ENCODE measurements around the gene LNP1.
A peak's percentile ranks its signal among the peaks of the same experiment; 100 is the strongest.
"Not testable (repeated sequence)": the region's sequence is repeated elsewhere in the genome, so short reads cannot be mapped to it uniquely, and the experiment has no call there.

Gene LNP1

DNA sequence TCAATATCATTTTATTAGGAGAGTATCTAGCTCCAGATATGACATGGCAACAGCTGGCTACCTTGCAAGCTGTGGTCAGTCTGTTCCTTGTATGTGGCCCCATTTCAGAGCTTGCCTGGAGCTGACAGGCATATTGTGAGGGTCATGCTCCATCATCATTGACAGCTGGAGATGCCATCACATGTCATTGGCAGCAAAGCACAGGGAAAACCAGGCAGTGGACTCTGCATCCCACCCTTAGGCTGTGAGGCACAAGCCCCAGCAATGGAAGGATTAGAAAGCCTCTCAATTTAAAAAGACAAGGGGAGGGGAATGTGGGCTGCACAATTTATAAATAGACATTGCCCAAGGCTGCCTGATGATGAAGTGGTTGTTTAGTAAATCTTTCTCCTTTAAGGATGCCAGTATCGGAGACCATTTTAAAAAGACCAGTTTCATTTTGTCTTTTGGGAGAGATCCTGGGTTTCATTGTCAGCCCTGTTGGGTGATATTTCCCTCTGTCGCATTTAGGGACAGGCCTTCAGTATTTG, 27.9 kb downstream of the LNP1 start:
- DNase-seq (ENCODE audit: low spot score), result no peak

DNA sequence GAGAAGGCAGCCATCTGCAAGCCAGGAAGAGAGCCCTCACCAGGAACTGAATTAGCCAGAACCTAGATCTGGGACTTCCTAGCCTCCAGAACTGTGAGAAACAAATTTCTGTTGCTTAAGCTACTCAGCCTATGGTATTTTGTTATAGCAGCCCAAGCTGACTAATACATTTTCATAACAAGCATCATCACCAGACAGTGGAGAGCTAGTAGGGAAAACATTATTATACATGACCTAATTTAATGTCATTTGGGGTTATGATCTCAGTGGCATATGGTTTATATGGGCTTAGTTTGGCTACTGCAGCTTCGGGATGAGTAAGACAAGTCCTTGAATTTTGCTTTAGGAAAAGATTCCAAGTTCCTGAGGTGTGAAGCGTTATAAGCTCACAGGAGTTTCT, 35.6 kb downstream of the LNP1 start:
- no peak for DNase-seq (ENCODE audit: low spot score)

DNA sequence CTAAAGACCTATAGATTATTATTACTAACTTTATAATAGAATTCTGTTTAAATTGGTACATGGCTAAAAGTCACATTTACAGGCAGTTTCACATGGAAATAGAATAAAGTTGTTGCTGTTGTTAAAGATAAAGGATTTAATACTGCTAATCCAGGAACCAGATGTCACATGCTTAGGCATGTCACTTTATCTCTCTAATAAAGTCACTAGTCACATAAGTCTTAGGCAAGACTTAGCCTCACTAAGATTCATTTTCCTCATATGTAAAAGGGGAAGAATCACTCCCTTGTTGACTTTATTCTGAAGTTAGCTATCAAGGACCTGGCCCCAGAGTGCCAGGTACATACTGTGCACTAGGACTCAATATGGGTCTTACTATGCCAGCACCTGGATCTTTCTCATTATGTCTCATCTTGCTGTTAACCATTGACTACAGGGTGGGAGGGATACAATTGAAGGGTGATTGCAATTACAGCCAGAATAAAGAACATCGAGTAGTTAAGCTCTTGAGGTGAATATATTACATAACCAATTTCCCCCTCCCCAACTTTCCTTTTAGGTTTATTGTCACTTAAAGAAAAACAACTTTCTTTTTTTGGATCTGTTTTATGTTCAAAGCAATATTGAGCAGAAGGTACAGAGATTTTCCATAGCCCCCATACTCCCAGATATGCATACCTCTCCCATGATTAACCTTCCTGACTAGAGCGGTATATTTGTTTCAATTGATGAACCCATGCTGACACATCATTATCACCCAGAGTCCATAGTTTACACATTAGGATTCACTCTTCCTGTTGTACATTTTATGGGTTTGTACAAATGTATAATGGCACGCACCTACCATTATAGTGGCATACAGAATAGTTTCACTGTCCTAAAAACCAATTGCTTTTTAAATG, 36.6 kb downstream of the LNP1 start:
- DNase-seq (ENCODE audit: low spot score), result no peak

DNA sequence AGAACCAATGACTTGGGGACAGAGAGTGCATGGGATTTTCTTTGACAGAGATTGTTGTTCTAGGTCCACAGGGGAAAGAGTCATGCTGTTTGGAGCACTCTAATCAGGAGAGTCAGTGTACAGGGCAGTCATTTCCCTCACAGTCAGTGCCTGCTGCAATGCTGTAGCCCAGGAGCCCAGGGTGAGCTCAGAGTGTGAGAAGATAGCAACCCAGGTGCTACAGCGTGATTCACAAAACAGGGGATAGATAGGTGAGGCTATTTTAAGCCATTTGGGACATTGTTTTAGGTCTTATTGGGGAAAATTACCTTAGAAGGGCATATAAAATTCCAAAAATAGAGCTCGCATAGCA, 37.3 kb downstream of the LNP1 start:
- DNase-seq (ENCODE audit: low spot score), result no peak

DNA sequence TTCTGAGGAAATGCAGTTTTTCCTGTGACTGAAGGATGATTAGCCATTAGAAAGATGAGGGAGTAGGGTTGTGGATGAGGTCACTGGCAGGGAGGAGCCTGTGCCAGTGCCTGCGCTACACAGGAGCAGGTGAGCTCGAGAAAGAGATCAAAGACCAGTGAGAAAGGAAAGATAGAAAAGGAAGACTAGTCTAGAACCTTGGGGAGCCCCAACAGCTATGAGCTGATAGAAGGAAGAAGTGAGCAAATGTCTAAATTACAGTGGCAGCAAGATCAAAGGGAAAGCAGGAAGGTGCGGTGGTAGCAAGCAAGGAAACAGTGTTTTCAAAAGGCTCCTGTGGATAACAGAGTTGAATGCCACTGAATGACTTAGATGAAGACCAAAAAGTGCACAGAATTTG, 39.6 kb downstream of the LNP1 start:
- no peak for DNase-seq (ENCODE audit: low spot score)

DNA sequence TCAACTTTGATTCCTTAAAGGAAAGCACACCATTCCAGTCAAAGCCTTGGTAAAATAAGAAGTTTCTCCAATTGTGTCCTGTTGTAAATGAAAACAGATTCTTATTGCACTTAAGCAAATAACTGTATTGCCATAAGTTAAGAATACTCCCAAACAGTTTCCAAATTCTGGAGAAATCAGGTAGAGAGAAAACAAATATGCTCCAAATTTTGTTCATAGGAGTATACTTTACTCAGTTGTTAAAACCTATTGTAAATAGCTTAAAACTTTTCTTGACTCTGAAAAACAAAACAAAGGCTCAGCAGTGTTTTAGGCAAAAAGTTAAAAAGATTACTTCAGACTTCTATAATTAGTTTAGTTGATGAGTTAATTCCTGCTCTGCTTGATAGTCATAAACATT, 42.4 kb downstream of the LNP1 start:
- DNase-seq (ENCODE audit: low spot score), result no peak

DNA sequence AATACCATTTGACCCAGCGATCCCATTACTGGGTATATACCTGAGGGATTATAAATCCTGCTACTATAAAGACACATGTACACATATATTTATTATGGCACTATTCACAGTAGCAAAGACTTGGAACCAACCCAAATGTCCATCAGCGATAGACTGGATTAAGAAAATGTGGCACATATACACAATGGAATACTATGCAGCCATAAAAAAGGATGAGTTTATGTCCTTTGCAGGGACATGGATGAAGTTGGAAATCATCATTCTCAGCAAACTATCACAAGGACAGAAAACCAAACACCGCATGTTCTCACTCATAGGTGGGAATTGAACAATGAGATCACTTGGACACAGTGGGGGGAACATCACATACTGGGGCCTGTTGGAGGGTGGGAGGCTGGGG, 45.7 kb downstream of the LNP1 start:
- DNase-seq (ENCODE audit: low spot score), result not testable (repeated sequence)

DNA sequence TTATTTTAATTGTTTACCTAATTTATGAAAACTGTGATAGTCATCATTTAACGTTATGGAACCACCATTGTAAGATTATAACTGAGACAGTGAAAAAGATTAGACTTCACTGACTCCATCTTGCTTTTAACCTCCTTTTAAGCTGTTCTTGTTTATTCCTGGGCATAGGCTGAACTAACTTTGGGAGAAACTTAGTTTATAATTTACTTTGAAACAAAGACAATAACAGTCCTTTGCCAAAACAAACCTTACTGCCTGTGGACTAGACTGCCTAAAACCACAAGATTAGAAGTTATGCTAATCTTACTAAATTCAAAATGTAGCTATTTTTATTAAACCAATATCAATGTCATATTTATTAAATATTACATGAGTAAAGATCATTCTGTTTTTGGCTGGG, 46.7 kb downstream of the LNP1 start:
- DNase-seq (ENCODE audit: low spot score), result no peak

DNA sequence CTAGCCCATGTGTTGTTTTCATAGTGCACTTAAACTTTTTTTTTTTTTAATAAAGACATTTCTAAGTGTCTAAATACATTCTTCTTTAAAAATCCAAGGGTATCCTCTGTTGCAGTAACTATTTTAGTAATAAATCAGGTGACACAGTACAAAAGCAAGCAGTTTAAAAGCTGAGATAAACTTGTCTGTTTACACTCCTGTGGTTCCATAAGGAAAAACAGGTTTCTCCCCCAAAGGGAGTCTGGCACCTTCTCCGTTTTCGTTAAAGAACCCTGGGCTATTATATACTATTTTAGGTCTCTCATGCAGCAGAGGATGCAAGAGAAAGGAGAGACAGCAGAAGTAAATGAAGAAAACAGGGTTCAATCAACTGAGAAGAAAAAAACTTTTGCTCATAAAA, 47.9 kb downstream of the LNP1 start:
- DNase-seq (ENCODE audit: low spot score), result no peak

DNA sequence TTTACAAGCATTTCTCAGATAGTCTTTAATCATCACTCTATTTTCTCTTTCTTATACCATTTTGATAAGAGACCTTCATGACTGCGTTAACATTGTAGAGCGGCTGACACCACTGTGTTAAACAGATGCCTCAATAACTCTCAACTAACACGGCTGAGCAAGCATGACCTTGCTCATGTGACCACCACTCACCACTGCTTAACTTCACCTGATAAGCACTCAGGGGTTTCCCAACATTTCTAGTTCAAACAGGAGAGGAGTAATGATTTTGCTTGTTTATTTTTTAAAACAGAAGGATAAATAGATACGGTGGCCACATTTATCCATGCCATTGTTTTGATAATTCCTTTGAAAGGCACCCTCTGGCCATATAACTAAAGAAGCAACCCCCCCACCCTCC, 53.3 kb downstream of the LNP1 start:
- DNase-seq (ENCODE audit: low spot score), result no peak

DNA sequence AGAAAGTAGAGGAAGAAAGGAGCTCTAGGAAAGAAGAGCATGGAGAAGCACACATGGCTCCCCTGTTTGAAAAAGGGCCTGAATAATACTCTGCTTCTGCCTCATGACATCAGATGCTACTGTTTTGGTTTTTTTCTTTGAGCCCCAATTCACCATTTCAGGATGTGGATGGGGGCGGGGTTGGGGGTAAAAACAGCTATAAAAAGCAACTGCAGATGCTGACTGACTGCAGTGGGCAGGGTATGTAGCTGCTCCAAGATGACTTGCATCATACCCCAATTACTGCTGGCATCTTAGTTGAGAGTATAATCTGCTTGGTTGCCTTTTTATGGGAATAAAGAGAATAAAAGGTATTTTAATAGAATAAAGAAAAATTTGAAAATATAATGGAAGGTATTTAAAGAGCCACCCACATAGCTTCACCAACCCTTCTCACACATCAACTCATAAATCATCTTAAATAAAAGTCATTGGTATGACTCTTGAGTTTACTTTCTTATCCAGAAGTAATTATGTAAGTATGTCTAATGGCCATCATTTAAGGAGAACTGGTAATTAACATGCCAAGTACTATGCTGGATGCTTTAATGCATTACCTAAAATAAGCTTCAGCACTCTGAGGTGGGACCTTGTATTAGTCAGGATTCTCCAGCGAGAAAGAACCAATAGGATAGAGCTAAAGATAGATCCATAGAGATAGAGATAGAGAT, 54.7 kb downstream of the LNP1 start:
- DNase-seq (ENCODE audit: low spot score), result no peak

DNA sequence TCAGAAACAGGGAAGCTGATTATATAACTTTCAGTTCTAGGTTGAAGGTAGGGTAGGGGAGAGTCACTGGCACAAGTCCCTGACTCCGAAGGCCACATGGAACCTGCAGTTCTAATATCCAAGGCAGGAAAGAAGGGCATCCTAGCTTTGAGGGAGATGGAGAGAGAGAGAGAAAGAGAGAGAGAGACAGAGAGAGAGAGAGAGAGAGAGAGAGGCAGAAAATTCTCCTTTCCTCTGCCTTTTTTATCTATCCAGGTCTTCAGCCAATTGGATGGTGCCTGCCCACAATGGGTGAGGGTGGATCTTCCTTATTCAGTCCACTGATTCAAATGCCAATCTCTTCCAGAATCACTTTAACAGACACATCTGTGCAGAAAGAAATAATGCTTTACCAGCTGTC, 55.4 kb downstream of the LNP1 start:
- no peak for DNase-seq (ENCODE audit: low spot score)

DNA sequence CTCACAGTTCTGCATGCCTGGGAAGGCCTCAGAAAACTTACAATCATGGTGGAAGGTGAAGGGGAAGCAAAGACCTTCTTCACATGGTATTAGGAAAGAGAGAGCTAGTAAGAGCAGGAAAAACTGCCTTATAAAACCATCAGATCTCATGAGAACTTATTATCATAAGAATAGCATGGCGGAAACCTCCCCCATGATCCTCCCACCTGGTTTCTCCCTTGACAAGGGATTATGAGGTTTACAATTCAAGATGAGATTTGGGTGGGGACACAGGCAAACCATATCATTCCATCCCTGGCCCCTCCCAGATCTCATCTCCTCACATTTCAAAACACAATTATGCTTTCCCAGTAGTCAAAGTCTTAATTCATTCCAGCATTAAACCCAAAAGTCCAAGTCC, 56.5 kb downstream of the LNP1 start:
- DNase-seq (ENCODE audit: low spot score), result no peak

DNA sequence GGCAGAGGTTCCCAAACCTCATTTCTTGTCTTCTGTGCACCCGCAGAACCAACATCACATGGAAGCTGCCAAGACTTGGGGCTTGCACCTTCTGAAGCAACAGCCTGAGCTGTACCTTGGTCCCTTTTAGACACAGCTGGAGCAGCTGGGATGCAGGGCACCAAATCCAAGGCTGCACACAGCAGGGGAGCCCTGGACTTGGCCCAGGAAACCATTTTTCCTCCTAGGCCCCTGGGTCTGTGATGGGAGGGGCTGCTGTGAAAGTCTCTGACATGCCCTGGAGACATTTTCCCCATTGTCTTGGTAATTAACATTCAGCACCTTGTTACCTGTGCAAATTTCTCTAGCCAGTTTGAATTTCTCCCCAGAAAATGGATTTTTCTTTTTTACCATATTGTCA, 57.5 kb downstream of the LNP1 start:
- DNase-seq (ENCODE audit: low spot score), result no peak

DNA sequence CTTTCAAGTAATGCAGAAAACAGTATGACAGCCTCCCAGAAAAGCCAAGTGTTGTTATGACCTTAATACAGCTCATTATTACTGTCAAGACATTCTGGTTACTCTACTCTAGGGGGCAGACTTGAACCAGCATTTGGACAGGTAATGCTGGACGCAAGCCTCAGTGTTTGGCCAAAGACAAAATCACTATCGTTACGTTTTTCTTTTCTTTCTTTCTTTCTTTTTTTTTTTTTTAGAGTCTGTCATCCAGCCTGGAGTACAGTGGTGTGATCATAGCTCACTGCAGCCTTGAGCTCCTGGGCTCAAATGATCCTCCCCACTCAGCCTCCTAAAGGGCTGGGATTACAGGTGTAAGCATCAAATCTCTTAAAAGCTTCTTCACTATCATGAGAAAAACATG, 61.7 kb downstream of the LNP1 start:
- peak; percentile 18 for DNase-seq (ENCODE audit: low spot score)

DNA sequence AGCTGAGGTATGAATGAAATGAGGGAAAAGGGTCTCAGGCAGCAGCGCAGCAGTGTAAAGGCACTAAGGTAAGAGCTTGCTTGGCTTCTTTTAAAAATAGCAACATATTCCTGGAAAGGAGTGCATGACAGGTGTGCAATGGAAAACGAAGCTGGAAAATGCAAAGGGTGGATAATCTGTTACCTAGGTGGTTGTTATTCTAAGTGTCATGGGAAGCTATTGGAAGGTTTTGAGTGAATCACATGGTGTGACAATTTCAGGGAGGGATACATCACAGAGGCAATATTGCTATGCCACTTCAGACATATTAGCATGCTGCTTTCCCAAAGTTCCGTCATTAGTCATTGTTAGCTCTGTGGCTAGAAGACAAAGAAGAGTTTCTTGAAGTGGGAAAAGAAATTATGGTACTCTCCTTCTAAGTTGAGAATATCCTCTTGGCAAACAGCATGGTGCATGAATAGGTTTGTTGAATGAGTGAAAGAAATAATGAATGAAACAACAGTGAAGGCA, 62.4 kb downstream of the LNP1 start:
- no peak for DNase-seq (ENCODE audit: low spot score)

DNA sequence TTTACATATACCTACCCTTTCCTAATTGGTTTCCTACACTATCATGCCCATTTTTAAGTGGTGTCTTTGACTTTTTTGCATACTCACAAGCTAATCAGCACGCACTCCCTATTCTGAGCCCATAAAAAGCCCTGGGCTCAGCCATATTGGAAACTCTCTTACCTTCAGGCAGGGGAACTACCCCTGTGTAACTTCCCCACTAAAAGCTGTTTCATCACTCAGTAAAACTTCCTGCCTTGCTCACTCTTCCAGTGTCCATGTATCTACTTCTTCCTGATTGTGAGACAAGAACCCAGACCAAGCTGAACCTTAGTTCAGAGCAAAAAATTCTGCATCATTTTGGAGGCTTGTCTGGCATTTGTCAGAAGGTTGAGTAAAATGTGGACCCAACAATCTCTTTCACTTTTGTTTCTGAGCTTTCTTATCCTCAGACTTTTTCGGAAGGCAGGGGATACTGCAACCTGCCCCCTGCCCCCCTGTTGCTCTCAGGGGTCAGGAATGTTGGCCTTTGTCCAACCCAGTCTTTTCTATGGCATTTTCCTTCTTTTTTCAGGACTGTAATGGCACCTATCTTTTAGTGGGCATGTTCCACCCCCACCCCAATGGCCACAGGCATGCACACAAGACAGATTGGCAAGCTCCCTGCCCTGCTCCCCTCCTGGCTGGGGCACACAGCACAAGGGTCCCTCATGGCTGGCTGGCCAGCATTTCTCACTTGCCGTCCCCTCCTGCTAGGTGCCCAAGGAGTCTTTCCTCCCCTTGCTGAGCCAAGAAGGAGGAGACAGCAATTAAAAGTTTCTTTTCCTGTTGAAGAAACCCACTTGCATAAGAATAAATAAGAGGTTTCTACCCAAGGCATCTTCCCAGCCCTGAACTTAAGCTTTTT, 64.8 kb downstream of the LNP1 start:
- DNase-seq (ENCODE audit: low spot score), result no peak

DNA sequence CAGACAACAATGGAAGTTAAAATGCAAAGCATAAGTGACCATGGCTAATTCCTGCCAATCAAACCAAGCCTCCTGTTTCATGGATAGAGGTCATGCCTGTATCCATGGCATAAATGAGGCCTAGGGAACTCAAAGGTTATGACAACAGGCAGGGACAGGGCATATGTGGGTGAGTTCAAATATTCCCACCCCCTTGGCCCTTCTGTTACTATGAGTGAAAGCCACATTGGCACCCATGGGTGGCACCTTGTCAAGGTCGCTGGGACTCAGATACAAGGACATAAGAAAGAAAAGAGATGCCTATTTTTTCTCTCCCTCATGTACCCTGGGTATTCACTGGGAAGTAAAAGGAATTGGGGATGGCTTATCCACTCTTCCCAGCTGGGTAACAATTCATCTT, 65.8 kb downstream of the LNP1 start:
- no peak for DNase-seq (ENCODE audit: low spot score)

DNA sequence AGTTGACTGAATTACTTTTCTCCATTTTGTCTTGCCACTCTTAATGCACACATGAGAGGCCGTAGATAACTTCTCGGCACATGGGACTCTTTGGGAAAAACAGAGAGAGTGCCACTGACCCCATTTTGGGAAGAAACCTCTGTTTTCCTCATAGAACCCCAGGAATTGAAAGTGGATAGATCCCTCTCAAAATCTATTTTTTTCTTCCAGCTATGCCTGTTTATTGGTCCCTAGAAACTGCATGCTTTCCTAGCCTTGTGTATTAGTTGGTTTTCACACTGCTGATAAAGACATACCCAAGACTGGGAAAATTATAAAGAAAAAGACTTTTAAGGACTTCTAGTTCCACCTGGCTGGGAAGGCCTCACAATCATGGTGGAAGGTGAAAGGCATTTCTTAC, 67.3 kb downstream of the LNP1 start:
- no peak for DNase-seq (ENCODE audit: low spot score)

DNA sequence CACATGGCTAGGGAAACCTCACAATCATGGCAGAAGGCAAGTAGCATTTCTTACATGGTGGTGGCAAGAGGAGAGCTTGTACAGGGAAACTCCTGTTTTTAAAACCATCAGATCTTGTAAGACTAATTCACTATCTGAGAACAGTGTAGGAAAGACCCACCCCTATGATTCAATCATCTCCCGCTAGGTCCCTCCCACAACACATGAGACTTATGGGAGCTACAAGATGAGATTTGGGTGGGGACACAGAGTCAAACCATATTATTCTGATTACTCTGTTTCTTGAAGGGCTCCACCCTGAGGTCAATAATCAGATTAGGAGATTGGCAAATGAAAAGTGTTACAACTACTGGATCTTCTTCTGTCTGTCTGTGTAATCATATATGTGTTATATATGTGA, 69.6 kb downstream of the LNP1 start:
- DNase-seq (ENCODE audit: low spot score), result no peak

DNA sequence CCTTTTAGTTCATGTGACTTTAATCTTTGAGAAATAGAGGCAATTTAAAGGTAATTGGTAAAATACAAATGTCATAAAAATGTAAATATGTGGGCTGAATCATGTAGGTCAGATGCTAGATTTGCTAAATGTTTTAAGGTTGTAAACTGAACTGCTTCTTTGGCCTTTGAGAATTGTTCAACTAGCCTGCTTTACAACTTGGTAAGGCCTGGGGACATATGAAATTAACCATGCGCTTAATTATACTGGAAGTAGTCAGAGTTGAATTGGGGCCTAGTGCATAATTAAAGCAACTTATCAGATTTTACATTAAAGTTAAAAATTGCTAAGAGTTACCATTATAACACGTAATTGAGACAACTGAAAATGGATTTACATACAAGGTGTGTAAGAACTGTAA, 70.1 kb downstream of the LNP1 start:
- DNase-seq (ENCODE audit: low spot score), result no peak

DNA sequence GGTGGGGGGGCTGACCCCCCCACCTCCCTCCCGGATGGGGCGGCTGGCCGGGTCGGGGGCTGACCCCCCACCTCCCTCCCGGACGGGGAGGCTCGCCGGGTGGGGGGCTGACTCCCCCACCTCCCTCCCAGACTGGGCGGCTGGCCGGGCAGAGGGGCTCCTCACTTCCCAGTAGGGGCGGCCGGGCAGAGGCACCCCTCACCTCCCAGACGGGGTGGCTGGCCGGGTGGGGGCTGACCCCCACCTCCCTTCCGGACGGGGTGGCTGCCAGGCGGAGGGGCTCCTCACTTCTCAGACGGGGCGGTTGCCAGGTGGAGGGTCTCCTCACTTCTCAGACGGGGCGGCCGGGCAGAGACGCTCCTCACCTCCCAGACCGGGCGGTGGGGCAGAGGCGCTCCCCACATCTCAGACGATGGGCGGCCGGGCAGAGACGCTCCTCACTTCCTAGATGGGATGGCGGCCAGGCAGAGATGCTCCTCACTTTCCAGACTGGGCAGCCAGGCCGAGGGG, 76.6 kb downstream of the LNP1 start:
- not testable (repeated sequence) for DNase-seq (ENCODE audit: low spot score)

All from germinal center (tissue), 1 donor.